NCI-H128 (cell line): ENCODE data around the gene ERC1.
A peak's percentile ranks its signal among the peaks of the same experiment; 100 is the strongest.
"Not testable (repeated sequence)": the region's sequence is repeated elsewhere in the genome, so short reads cannot be mapped to it uniquely, and the experiment has no call there.

ENCODE experiments used
- DNase-seq: peaks from one replicate; lab custom pipeline; 2025; ENCODE audit not compliant: unreplicated experiment; lab: John Stamatoyannopoulos, UW

ERC1 gene

GRCh38 chr12:981176-981828, 9.7 kb upstream of the ERC1 start:
- no peak for DNase-seq

GRCh38 chr12:981961-982360, 9.1 kb upstream of the ERC1 start:
- DNase-seq = no peak

GRCh38 chr12:988646-989045, 2.4 kb upstream of the ERC1 start:
- DNase-seq = no peak

GRCh38 chr12:989051-989450, 2.0 kb upstream of the ERC1 start:
- no peak for DNase-seq

DNA sequence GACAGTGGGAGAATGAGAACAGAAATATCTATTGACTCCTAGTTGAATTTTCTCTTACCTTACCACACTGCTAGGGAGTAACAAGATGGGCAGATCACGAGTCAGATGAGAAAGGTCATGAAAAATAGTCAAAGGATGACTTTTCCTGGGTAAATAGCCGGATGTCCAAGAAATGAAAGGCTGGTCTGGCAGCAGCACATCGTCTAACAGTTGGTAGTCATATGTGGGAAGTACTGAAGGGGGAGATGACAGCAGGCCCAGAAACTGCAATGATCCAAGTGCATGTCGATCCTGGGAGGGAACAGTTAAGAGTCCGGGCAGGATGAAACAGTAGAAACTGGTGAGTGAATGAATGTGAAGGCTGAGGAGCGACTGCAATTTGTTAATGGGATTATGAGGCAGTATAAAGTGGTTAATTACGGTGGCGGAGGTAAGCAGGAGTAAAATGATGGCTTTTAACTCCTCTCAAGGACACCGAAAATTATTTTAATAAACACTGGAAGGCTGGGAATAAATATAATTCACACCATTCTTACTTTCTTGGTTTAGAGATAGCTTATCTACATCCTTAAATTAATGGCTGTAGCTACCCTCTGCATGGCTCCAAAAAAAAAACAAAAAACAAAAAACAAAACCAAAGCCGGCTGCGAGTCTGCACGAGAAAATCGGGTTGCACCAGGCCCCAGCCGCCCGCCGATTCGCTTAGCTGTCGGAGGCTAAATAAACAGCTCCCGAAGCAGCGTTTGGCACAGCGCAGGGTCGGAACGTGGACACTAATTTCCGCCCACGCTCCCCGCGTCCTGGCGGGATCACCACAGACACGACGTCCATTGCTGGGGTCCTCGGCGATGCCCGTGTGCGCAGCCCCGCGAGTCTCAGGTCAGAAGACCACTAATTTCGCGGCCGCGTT, 1.0 kb upstream of the ERC1 start:
- DNase-seq = peak; percentile 65

DNA sequence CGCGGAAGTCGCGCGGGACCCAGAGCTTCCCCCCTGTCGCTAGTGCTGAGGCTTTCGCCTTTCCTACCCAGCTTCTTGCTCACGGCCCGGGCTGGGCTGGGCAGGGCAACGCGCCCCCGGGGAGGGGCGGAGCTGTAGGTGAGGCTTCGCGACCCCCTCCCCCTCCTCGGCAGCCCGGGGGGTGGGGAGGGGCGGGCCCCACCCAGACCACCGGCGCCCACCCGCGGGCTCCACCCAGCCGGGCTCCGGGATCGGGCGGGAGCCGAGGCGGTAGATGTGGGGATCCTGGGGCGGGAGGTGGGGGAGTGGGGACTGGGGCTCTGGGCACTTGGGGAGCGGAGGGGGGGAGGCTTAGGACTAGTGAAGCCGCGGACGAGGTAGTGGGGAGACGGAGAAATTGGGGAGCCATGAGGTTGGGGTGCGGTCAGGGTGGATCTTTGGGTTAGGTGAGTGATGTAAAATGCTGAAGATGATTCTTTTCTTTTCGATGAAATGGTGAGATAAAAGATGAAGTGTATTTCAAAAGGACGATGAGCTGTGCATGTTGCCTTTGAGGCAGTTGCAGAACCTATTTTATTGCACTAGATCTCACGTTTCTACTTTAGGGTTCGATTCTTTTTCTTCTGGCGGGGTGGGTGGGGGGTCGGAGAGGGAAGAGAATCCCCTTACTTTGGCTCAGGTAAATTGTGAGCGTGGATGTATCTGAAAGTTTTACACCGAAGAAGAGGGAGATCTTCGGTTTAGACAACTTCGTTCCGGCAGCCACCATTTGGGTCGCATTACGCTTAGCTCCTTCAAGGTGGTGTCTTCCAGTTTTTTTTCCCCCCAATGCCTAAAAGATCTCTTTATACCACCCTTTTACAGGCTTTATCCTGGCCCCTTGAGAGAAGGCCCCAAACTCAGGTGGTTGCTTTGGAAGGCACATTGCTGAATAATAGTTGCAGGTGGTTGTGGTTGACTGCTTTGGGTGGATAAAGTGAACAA, 619 bp downstream of the ERC1 start:
- DNase-seq = no peak

GRCh38 chr12:992647-993046, 1.6 kb downstream of the ERC1 start:
- no peak for DNase-seq

DNA sequence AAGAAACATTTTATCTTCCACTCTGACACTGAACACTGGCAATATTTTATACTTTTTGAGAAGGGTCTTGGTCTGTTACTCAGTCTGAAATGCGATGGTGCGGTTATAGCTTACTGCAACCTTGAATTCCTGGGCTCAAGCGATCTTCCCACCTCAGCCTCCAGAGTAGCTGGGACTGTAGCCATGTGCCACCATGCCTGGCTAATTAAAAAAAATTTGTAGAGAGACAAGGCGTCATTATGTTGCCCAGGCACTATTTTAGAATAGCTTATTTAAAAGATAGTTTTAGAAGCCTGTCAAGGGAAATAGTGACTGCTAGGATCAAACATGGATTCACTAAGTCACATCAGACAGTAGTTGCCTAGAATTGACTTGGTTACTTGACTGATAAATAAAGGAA, 5.9 kb downstream of the ERC1 start:
- DNase-seq = no peak

- DNase-seq = no peak
Measured at GRCh38 chr12:997505-997904, 6.5 kb downstream of the ERC1 start.

DNA sequence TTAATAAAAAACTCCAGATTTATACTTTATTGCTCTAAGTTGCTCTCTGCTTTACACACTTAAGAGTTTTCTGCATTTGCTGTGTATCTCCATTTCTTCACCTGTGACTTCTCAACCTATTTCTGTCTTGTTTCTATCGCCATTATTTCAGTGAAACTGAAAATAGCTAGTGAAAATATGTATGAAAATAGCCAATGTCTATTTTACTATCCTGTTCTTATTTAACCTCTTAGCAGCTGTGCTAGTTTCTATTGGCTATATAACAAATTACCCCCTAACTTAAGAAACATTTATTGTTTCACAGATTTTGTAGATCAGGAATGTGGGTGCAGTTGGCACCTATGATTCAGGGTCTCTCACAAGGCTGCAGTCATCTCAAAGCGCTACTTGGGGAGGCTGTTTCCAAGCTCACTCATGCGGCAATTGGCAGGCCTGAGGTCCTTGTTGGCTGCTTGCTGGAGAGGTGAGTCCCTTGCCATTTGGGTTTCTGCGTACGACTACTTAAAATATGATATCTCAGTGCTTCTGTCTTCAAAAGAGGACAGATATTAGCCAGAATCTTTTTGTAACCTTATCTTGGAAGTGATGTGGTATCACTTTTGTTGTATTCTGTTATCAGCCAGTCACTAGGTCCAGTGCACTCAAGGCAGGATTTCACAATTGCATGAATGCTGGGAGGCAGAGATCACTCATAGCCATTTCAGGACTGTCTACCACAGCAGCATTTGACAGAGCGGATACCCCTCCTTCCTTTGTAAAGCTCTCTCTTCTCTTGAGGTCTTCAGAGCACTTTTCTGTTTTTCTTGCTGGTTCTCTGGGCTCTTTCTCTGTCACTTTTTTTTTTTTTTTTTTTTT, 7.2 kb downstream of the ERC1 start:
- DNase-seq = no peak

GRCh38 chr12:999736-1000135, 8.7 kb downstream of the ERC1 start:
- DNase-seq = not testable (repeated sequence)

GRCh38 chr12:1001507-1001906, 10.5 kb downstream of the ERC1 start:
- no peak for DNase-seq

GRCh38 chr12:1003600-1004271, 12.7 kb downstream of the ERC1 start:
- DNase-seq = no peak

DNA sequence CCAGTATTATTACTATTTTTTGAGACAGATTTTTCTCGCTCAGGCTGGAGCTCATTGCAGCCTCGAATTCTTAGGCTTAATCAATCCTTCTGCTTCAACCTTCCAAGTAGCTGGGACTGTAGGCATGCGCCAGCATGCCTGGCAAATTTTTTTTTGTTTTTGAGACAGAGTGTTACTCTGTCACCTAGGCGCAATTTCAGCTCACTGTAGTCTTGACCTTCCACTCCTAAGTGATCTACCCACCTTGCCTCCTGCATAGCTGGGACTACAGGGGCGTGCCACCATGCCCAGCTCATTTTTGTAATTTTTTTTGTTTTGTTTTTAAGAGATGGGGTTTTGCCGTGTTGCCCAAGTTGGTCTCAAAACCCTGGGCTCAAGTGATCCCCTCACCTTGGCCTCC, 15.2 kb downstream of the ERC1 start:
- no peak for DNase-seq

DNA sequence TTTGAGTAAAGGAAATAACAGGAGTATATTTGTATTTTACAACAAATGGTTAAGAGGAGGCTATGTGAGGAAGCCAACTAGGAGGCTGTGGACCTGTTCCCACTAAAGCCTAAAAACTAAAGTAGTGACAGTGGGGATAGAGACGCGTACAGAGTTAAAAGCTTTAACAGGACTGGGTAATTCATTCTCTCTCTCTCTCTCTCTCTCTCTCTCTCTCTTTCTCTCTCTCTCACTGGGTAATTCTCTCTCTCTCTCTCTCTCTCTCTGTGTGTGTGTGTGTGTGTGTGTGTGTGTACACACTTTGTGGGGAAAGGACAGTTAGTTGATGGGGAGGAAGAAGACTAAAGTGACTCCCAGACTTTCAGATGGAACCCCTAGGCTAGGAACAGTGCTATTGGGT, 16.3 kb downstream of the ERC1 start:
- DNase-seq = no peak

DNA sequence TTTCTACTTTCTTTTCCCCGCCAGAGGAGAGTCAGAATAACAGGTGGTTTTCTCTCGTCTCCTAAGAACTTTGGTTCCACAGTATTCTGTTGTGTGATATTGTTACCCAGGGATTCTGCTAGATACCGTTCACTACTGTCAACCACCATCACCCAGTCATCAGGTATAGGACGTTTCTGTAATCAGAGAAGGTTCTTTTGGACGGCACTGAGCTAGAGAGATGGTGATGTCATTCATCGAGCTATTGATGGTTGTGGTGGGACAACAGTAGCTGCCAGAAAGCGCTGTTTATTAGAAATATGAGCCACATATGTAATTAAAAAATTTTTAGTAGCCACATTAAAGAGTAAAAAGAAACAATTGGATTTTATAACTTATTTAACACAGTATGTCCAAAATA, 17.0 kb downstream of the ERC1 start:
- no peak for DNase-seq

- no peak for DNase-seq
Measured at GRCh38 chr12:1011091-1011490, 20.1 kb downstream of the ERC1 start.

DNA sequence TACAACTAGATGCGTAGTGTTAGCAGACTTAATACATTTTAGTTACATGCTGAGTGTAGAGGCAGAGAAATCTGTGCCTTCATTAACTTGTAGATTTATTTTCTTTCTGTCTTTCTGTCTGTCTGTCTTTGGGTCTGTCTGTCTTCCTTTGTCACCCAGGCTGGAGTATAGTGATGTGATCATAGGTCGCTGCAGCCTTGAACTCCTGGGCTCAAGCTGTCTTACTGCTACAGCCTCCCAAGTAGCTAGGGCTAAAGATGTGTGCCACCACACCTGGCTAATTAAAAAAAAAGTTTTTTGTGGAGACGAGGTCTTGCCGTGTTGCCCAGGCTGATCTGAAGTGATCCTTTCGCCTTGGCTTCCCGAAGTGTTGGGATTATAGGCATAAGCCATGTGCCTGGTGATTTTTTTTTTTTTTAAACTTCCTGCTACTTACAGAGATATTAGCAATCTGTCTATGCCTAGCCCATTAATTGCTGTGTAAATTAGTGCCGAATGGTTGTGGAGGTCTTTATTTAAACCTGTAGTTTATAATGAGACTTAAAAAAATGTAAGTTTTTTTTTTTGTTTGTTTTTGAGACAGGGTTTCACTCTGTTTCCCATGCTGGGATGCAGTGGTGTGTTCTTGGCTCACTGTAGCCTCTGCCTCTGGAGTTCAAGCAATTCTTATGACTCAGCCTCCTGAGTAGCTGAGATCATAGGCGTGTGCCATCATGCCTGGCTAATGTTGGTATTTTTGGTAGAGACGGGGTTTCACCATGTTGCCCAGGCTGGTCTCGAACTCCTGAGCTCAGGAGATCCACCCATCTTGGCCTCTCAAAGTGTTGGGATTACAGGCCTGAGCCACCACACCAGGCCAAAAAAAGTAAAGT, 22.8 kb downstream of the ERC1 start:
- no peak for DNase-seq

DNA sequence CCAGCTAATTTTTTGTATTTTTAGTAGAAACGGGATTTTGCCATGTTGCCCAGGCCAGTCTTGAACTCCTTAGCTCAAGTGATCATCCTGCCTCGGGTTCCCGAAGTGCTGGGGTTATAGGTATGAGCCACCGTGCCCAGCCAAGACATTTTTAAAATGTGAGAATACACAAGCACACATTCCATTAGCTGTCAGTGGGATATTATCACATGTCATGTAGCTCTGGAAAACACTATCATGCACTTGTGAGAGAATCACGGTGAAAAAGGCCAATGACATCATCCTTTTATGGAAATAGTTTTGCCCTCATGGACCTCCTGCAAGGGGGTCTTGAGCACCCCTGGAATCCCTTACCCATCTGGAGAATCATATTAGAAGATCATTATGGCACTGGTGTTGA, 28.3 kb downstream of the ERC1 start:
- DNase-seq = no peak
